Hepatocyte (in vitro differentiated cells): ENCODE measurements around the gene TAS2R9.

Experiments
- CTCF ChIP-seq: fragments of 200-600 bp; sonication (generic); IDR thresholded peaks from 2 replicates; pipeline ENCODE4 v1.5.1; 2016; ENCODE audit warnings: antibody characterized with exemption, mild to moderate bottlenecking; ENCODE audit not compliant: poor library complexity
- EZH2 ChIP-seq: fragments of 200-600 bp; sonication (generic); IDR thresholded peaks from 2 replicates; pipeline ENCODE4 v1.6.1; 2016; ENCODE audit warnings: antibody characterized with exemption, mild to moderate bottlenecking, borderline replicate concordance

GRCh38 chr12:10810068-10810467, at the start of gene TAS2R9:
- TF ChIP-seq CTCF (no peak), EZH2 (no peak)
